ENCODE data around the gene HOXA11. TPM values are rescaled to one million over a fixed set of nuclear protein-coding genes. Genes with fewer than 3 reads are reported as not detected.
A peak's percentile ranks its signal among the peaks of the same experiment; 100 is the strongest.

HOXA11 gene
- total and polyA plus RNA-seq, 7 experiments from 2014 or later, result not detected

DNA sequence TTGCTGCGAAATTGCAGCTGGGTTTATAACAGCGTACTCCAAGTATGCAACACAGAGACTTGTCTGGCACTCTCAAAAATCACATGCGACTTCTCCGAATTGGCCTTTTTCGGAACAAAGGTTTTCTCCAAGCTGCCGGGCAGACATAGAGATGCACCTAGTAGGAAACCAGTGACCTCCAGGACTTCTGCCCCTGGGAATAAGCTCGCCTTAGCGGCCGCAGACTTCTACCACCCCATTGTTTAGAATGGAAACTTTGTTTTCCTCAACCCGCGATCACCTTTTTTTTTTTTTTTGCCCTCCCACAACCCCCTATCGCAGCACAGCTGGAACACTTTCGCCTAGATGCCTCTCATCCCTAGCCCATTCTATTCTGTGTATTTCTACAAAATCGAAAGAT is 6.0 kb downstream of the HOXA11 start:
- peaks cover 6 to 17% (median 12%) of the 10 kb centered on the region in 7 donors for H3K4me1 Mint-ChIP-seq
- Histone ChIP-seq H3K36me3 (ENCODE audit: control insufficient read depth in 2 of 3, insufficient read depth in 3 of 3, low read length in 3 of 3) (no peaks in the 10 kb centered on the region), H3K27ac (ENCODE audit: low read depth, low read length) (no peak overlapping the region), H3K9me3 (ENCODE audit: control insufficient read depth in 2 of 3, low read length in 3 of 3) (no peaks in the 10 kb centered on the region), H3K27me3 (ENCODE audit: control insufficient read depth in 2 of 2, insufficient read depth in 2 of 2, low read length in 2 of 2) (peaks cover 29 to 59% of the 10 kb centered on the region in 2 donors), H3K4me3 (ENCODE audit: low read length) (no peak overlapping the region), H3K4me1 (ENCODE audit: control insufficient read depth in 2 of 2, insufficient read depth in 2 of 2, low read length in 2 of 2) (peaks cover 12% of the 10 kb centered on the region in 2 donors)
- CTCF ChIA-PET, result interaction anchor here (0.6 to 1.8 kb wide), 8 partner anchors 11 to 1327 kb away, joined by 3 to 8 read pairs (median 3); no protein-coding TSS in a partner anchor
- no peaks in the 10 kb centered on the region for H3K36me3 Mint-ChIP-seq
- H3K4me3 Mint-ChIP-seq, result peak overlapping the region in 4 of 10 donors; percentile 3 to 27 (median 12)
- H3K27me3 Mint-ChIP-seq, result peaks cover 71 to 82% (median 76%) of the 10 kb centered on the region in 5 donors
- intact Hi-C loops (cut with micrococcal nuclease), result no loop called here
- peak overlapping the region in 2 of 9 donors; percentile 16 to 34 for H3K27ac Mint-ChIP-seq
- peaks cover 0 to 1% (median 0%) of the 10 kb centered on the region in 11 donors for H3K9me3 Mint-ChIP-seq
- no peak for DNase-seq
- no peak for ATAC-seq
- POLR2A ChIA-PET, result interaction anchor here (0.7 to 1.4 kb wide), 2 partner anchors 13 to 18 kb away, joined by 3 to 4 read pairs; no protein-coding TSS in a partner anchor

DNA sequence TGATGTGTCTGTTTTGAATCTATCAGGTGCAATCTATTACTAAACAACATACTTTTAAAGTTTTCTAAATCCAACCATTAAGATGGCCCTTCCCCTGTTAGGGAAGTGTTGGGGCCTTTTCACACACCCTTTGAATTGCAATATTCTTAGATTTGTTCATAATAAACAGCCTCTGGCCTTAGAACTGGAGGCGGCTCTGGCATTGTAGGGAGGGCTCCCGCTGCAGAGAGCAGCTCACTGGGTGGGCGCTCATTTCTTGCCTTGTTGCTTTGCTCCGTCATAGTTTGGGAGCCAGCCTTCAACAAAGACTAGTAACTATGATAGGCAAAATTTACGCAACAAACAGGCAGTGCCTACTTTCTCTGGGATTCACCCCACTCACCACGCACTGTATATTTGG is 6.7 kb downstream of the HOXA11 start:
- Mint-ChIP-seq H3K9me3 (peaks cover 0 to 1% (median 0%) of the 10 kb centered on the region in 11 donors), H3K27ac (no peak overlapping the region), H3K27me3 (peaks cover 67 to 75% (median 70%) of the 10 kb centered on the region in 5 donors), H3K36me3 (no peaks in the 10 kb centered on the region), H3K4me1 (peaks cover 6 to 13% (median 9%) of the 10 kb centered on the region in 7 donors), H3K4me3 (no peak overlapping the region)
- Histone ChIP-seq H3K27ac (ENCODE audit: low read depth, low read length) (no peak overlapping the region), H3K4me3 (ENCODE audit: low read length) (no peak overlapping the region), H3K36me3 (ENCODE audit: control insufficient read depth in 2 of 3, insufficient read depth in 3 of 3, low read length in 3 of 3) (no peaks in the 10 kb centered on the region), H3K4me1 (ENCODE audit: control insufficient read depth in 2 of 2, insufficient read depth in 2 of 2, low read length in 2 of 2) (peaks cover 5 to 7% of the 10 kb centered on the region in 2 donors), H3K27me3 (ENCODE audit: control insufficient read depth in 2 of 2, insufficient read depth in 2 of 2, low read length in 2 of 2) (peaks cover 26 to 53% of the 10 kb centered on the region in 2 donors), H3K9me3 (ENCODE audit: control insufficient read depth in 2 of 3, low read length in 3 of 3) (no peaks in the 10 kb centered on the region)
- no peak for ATAC-seq
- intact Hi-C loops (cut with micrococcal nuclease), result no loop called here
- DNase-seq, result no peak
- ChIA-PET POLR2A (interaction anchor here (0.7 to 1.4 kb wide), 2 partner anchors 12 to 17 kb away, joined by 3 to 4 read pairs; no protein-coding TSS in a partner anchor), CTCF (interaction anchor here (0.6 to 2.7 kb wide), 7 partner anchors 8 to 1120 kb away, joined by 3 to 8 read pairs (median 4); no protein-coding TSS in a partner anchor)

DNA sequence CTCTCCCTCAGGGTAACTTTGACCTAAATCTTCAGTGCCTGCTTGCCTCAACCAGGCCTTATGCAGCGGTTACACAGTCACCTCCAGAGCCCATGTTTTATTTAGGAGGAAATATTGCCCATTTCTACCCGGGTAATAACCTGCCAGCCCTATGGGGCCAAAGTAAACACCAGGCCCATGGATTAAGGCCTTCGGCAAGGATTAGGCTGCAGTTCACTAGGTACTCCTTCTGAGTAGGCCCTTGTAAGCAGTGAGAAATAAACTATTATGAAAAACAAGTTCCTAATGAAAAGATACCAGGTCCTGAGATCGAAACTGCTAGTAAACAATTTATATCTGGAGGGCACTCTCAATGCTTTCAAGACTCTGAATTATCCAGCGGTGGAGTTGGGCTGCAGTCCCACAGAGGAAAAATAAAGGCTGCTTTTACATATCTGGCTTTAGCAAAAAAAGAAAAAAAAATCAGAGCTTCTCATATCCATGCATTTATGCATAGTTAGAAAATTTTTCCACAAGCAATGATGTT is 7.2 kb downstream of the HOXA11 start:
- Mint-ChIP-seq H3K36me3 (no peaks in the 10 kb centered on the region), H3K27ac (no peak overlapping the region), H3K4me1 (peaks cover 6 to 14% (median 9%) of the 10 kb centered on the region in 7 donors), H3K9me3 (peaks cover 0 to 1% (median 0%) of the 10 kb centered on the region in 11 donors), H3K27me3 (peaks cover 64 to 71% (median 67%) of the 10 kb centered on the region in 5 donors), H3K4me3 (no peak overlapping the region)
- intact Hi-C loops (cut with micrococcal nuclease), result no loop called here
- DNase-seq (no peak), ATAC-seq (no peak)
- POLR2A ChIA-PET, result interaction anchor here (1.4 kb wide), 1 partner anchor 17 kb away, joined by 4 read pairs; no protein-coding TSS in a partner anchor
- peaks cover 7 to 10% of the 10 kb centered on the region in 2 donors for H3K4me1 ChIP-seq (ENCODE audit: control insufficient read depth in 2 of 2, insufficient read depth in 2 of 2, low read length in 2 of 2)
- no peak overlapping the region for H3K4me3 ChIP-seq (ENCODE audit: low read length)
- no peaks in the 10 kb centered on the region for H3K9me3 ChIP-seq (ENCODE audit: control insufficient read depth in 2 of 3, low read length in 3 of 3)
- no peaks in the 10 kb centered on the region for H3K36me3 ChIP-seq (ENCODE audit: control insufficient read depth in 2 of 3, insufficient read depth in 3 of 3, low read length in 3 of 3)
- H3K27me3 ChIP-seq (ENCODE audit: control insufficient read depth in 2 of 2, insufficient read depth in 2 of 2, low read length in 2 of 2), result peaks cover 21 to 53% of the 10 kb centered on the region in 2 donors
- CTCF ChIA-PET, result interaction anchor here (0.7 to 2.7 kb wide), 2 partner anchors 9 to 435 kb away, joined by 3 to 8 read pairs; no protein-coding TSS in a partner anchor
- H3K27ac ChIP-seq (ENCODE audit: low read depth, low read length), result no peak overlapping the region

DNA sequence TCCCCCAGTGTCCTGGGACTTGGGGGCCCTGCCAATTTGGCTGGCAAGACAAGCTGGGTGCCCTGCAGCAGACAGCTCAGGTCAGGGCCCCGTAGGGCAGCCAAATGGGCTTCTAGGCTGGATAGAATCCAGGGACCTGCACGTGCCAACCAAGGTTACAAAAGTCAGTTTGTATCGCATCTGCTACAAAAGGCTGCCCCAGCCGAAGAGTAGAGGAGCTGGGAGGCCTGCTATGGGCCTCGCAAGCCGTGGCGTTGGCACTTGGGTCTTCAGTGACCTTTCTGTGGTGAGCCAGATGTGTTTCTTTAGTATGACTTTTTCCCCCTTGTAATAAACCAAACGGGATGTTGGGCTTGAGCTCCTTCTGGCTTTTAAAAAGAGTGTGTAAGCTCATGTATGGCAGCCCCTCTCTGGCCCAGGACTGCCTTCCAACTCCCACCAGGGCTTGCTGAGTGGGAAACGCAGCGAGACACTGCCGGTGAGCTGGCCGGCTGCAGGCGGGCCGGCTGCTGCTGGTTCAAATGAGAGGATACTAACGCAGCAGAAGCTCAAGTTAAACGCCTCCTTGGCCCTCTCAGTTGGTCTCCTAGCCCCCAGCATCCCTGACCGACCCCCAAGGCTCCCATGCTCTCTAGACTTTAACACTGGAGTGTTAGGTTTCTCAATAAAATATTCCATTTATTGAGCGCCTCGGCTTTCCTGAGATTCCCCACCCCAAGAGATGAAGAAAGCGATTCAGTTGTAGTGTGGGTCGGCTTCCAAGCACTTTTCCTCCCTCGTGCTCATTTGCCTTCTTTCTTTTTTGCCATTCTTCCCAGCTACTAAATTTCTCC is 7.9 kb downstream of the HOXA11 start:
- Histone ChIP-seq H3K27ac (ENCODE audit: low read depth, low read length) (no peak overlapping the region), H3K36me3 (ENCODE audit: control insufficient read depth in 2 of 3, insufficient read depth in 3 of 3, low read length in 3 of 3) (no peaks in the 10 kb centered on the region), H3K9me3 (ENCODE audit: control insufficient read depth in 2 of 3, low read length in 3 of 3) (no peaks in the 10 kb centered on the region), H3K4me1 (ENCODE audit: control insufficient read depth in 2 of 2, insufficient read depth in 2 of 2, low read length in 2 of 2) (peaks cover 7 to 16% of the 10 kb centered on the region in 2 donors), H3K27me3 (ENCODE audit: control insufficient read depth in 2 of 2, insufficient read depth in 2 of 2, low read length in 2 of 2) (peaks cover 16 to 53% of the 10 kb centered on the region in 2 donors), H3K4me3 (ENCODE audit: low read length) (no peak overlapping the region)
- ChIA-PET CTCF (interaction anchor here (0.8 to 2.7 kb wide), 2 partner anchors 10 to 812 kb away, joined by 3 to 8 read pairs; no protein-coding TSS in a partner anchor), POLR2A (no interaction called here)
- H3K27ac Mint-ChIP-seq, result no peak overlapping the region
- H3K4me3 Mint-ChIP-seq, result peak overlapping the region in 1 of 10 donors; percentile 5
- H3K27me3 Mint-ChIP-seq, result peaks cover 63 to 71% (median 68%) of the 10 kb centered on the region in 5 donors
- intact Hi-C loops (cut with micrococcal nuclease), result no loop called here
- H3K9me3 Mint-ChIP-seq, result peaks cover 0 to 4% (median under 1%) of the 10 kb centered on the region in 11 donors
- no peaks in the 10 kb centered on the region for H3K36me3 Mint-ChIP-seq
- ATAC-seq, result no peak
- H3K4me1 Mint-ChIP-seq, result peaks cover 8 to 16% (median 13%) of the 10 kb centered on the region in 7 donors
- DNase-seq, result no peak

DNA sequence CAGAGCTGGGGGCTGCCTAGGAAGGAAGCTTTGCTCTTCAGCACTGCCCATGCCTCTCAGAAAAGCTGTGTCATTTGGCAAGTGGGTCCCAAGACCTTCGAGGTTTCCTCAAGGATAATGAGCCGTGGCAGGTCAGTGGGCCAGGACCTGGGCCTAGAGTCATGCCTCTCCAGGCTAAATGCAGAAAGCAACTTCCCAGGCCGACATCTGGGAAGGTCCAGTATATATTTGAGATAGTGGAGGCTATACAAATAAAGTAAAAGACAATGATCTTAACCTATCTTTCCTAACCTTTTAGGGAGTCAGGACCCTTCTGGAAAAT is 8.5 kb downstream of the HOXA11 start:
- DNase-seq, result no peak
- intact Hi-C loops (cut with micrococcal nuclease), result no loop called here

DNA sequence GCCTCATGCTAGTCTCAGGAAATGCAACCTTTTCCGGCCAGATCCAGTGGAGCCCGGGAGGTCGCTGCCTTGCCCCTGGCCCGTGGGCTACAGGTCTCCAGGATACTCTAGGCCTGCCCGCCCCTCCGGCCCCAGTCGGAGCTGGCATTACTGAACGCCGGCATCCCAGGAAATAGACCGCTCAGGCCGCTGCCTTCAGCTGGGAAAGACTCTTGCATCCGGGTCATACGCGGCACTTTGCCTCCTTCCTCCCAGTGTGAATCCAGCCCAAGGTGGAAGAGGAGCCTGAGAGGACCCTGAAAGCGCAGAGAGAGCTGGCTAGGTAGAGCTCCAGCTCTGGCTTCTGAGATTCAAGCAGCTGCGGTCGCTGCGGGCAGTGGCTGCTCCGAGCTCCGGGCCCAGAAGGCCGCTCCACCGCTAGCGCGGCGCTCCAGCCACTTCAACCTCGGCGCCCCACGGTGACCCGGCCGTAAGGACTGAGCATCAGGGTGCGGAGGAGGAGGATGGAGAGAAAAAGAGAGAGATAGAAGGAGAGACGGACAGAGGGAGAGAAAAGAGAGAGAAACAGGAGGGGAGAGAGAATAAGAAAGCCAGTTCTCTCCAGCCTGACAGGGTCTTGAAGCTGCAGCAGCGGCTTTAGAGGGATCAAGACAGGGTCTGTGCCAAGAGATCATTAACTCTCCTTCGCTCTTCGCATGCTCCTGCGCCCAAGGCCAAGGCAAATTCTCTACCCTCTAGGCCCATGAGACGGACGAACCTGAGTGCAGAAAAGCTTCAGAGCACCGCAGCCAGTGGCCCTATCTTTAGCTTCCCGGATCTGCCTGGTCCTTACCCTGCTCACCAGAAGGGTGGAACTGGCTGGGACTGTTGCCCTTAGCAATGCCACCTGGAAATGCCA is 9.2 kb downstream of the HOXA11 start:
- Histone ChIP-seq H3K4me1 (ENCODE audit: control insufficient read depth in 2 of 2, insufficient read depth in 2 of 2, low read length in 2 of 2) (peaks cover 16 to 20% of the 10 kb centered on the region in 2 donors), H3K27ac (ENCODE audit: low read depth, low read length) (no peak overlapping the region), H3K4me3 (ENCODE audit: low read length) (no peak overlapping the region), H3K9me3 (ENCODE audit: control insufficient read depth in 2 of 3, low read length in 3 of 3) (no peaks in the 10 kb centered on the region), H3K27me3 (ENCODE audit: control insufficient read depth in 2 of 2, insufficient read depth in 2 of 2, low read length in 2 of 2) (peaks cover 23 to 62% of the 10 kb centered on the region in 2 donors), H3K36me3 (ENCODE audit: control insufficient read depth in 2 of 3, insufficient read depth in 3 of 3, low read length in 3 of 3) (no peaks in the 10 kb centered on the region)
- Mint-ChIP-seq H3K27ac (no peak overlapping the region), H3K36me3 (no peaks in the 10 kb centered on the region), H3K27me3 (peaks cover 63 to 77% (median 69%) of the 10 kb centered on the region in 5 donors), H3K9me3 (peaks cover 0 to 9% (median 2%) of the 10 kb centered on the region in 11 donors), H3K4me1 (peaks cover 16 to 29% (median 21%) of the 10 kb centered on the region in 7 donors), H3K4me3 (no peak overlapping the region)
- intact Hi-C loops (cut with micrococcal nuclease), result no loop called here
- ATAC-seq (no peak), DNase-seq (no peak)
- CTCF ChIA-PET, result interaction anchor here (0.9 to 2.7 kb wide), 2 partner anchors 11 to 27 kb away, joined by 4 to 8 read pairs; no protein-coding TSS in a partner anchor
- POLR2A ChIA-PET, result no interaction called here

More for the DNA sequence above, 8.5 kb downstream of the HOXA11 start:
- ChIA-PET CTCF (interaction anchor here (0.8 to 2.7 kb wide), 3 partner anchors 10 to 811 kb away, joined by 3 to 8 read pairs (median 4); no protein-coding TSS in a partner anchor), POLR2A (no interaction called here)
- ATAC-seq, result no peak
- Mint-ChIP-seq H3K9me3 (peaks cover 0 to 9% (median 2%) of the 10 kb centered on the region in 11 donors), H3K27me3 (peaks cover 63 to 73% (median 69%) of the 10 kb centered on the region in 5 donors), H3K4me3 (peak overlapping the region in 1 of 10 donors; percentile 5), H3K27ac (no peak overlapping the region), H3K36me3 (no peaks in the 10 kb centered on the region), H3K4me1 (peaks cover 14 to 23% (median 20%) of the 10 kb centered on the region in 7 donors)
- Histone ChIP-seq H3K4me3 (ENCODE audit: low read length) (no peak overlapping the region), H3K27me3 (ENCODE audit: control insufficient read depth in 2 of 2, insufficient read depth in 2 of 2, low read length in 2 of 2) (peaks cover 18 to 59% of the 10 kb centered on the region in 2 donors), H3K27ac (ENCODE audit: low read depth, low read length) (no peak overlapping the region), H3K36me3 (ENCODE audit: control insufficient read depth in 2 of 3, insufficient read depth in 3 of 3, low read length in 3 of 3) (no peaks in the 10 kb centered on the region), H3K4me1 (ENCODE audit: control insufficient read depth in 2 of 2, insufficient read depth in 2 of 2, low read length in 2 of 2) (peaks cover 14 to 20% of the 10 kb centered on the region in 2 donors), H3K9me3 (ENCODE audit: control insufficient read depth in 2 of 3, low read length in 3 of 3) (no peaks in the 10 kb centered on the region)

All from naive thymus-derived CD4-positive, alpha-beta T cell (primary cell).